ENCODE data around the gene CELSR1.

The CELSR1 gene

GRCh38 chr22:46351767-46352166 is 185.7 kb downstream of the CELSR1 start:
- TF ChIP-seq, protein P1, sequence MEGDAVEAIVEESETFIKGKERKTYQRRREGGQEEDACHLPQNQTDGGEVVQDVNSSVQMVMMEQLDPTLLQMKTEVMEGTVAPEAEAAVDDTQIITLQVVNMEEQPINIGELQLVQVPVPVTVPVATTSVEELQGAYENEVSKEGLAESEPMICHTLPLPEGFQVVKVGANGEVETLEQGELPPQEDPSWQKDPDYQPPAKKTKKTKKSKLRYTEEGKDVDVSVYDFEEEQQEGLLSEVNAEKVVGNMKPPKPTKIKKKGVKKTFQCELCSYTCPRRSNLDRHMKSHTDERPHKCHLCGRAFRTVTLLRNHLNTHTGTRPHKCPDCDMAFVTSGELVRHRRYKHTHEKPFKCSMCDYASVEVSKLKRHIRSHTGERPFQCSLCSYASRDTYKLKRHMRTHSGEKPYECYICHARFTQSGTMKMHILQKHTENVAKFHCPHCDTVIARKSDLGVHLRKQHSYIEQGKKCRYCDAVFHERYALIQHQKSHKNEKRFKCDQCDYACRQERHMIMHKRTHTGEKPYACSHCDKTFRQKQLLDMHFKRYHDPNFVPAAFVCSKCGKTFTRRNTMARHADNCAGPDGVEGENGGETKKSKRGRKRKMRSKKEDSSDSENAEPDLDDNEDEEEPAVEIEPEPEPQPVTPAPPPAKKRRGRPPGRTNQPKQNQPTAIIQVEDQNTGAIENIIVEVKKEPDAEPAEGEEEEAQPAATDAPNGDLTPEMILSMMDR (IDR thresholded peaks at IDR 0.05) = no peak
- no peak for DNase-seq (ENCODE audit: low spot score)
- no peak overlapping the region for H3K4me3 ChIP-seq
- H3K27ac ChIP-seq = no peak overlapping the region

GRCh38 chr22:46351131-46351735 is 186.2 kb downstream of the CELSR1 start:
- TF ChIP-seq, protein P1 (IDR thresholded peaks at IDR 0.05) = no peak

DNA sequence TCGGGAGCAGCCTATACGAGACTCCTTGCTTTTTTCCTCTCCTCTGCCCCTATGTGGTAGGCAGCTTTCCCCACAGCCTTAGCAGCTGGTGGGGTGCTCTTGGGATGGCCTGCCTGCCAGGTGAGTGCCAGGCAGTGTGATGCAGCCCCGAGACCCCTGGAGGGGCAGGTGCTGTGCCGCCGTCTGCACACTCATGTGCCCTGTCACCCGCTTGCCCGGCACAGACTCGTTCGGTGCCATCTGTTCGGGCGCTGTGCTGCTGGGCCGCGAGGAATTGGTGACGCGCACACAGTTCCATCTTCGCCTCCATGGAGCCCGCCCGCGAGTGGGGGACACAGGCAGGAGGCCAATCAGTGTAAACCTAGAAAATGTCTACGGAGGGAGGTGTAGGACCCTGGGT is 186.8 kb downstream of the CELSR1 start:
- Histone ChIP-seq H3K27ac (no peak overlapping the region), H3K4me3 (no peak overlapping the region)
- TF ChIP-seq, protein P1 (IDR thresholded peaks at IDR 0.05) = no peak
- DNase-seq (ENCODE audit: low spot score) = no peak

More at GRCh38 chr22:46351131-46351735, 186.2 kb downstream of the CELSR1 start:
- no peak for DNase-seq (ENCODE audit: low spot score)
- H3K27ac ChIP-seq = no peak overlapping the region
- no peak overlapping the region for H3K4me3 ChIP-seq

- DNase-seq (ENCODE audit: low spot score) = no peak
- Histone ChIP-seq H3K4me3 (no peak overlapping the region), H3K27ac (no peak overlapping the region)
- TF ChIP-seq, protein P1 (IDR thresholded peaks at IDR 0.05) = no peak
Measured at GRCh38 chr22:46350121-46350520, 187.3 kb downstream of the CELSR1 start.

- H3K27ac ChIP-seq = no peak overlapping the region
- DNase-seq (ENCODE audit: low spot score) = no peak
- TF ChIP-seq, protein P1 (IDR thresholded peaks at IDR 0.05) = no peak
- no peak overlapping the region for H3K4me3 ChIP-seq
Measured at GRCh38 chr22:46349681-46350080, 187.7 kb downstream of the CELSR1 start.

DNA sequence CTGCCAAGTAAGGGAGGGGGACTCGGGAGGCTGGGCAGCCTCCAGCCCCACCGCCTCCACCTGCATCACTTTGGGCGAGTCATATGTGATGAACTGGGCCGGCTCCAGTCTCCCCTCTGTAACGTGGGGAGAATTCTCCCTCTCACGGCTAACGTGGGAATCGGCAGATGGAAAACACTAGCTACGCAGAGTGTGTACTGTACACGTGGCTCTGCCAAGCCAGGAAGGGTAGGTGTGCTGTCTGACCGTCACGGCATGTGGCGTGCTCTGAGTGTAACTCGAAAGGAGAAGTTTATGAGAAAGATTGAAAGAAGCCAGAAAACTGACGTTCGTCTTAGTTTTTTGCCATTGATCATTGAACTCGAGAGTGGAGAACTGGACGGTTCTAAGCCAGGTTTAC is 188.2 kb downstream of the CELSR1 start:
- no peak for DNase-seq (ENCODE audit: low spot score)
- H3K4me3 ChIP-seq = no peak overlapping the region
- no peak overlapping the region for H3K27ac ChIP-seq
- TF ChIP-seq, protein P1 (IDR thresholded peaks at IDR 0.05) = no peak

GRCh38 chr22:46348099-46348695 is 189.2 kb downstream of the CELSR1 start:
- DNase-seq (ENCODE audit: low spot score) = no peak
- TF ChIP-seq, protein P1 (IDR thresholded peaks at IDR 0.05) = no peak
- Histone ChIP-seq H3K27ac (no peak overlapping the region), H3K4me3 (no peak overlapping the region)

Data from coronary artery (tissue), 2 donors.